ENCODE measurements around the gene RAD51B. TPM values are rescaled to one million over a fixed set of nuclear protein-coding genes. Genes with fewer than 3 reads are reported as not detected.

The RAD51B gene
- total RNA-seq, 1 experiment from 2014 or later = 23.3 TPM

GRCh38 chr14:68386446-68386845 is 566.9 kb downstream of the RAD51B start:
- DNase-seq (ENCODE audit: low spot score) = no peak
- Histone ChIP-seq H3K27me3 (replicated peaks; ENCODE audit: insufficient read depth, low read depth, low read length, poor library complexity) (no peaks in the 10 kb centered on the region), H3K36me3 (ENCODE audit: insufficient read depth, low read length, poor library complexity, severe bottlenecking) (no peaks in the 10 kb centered on the region), H3K27ac (ENCODE audit: low read depth, low read length, poor library complexity, severe bottlenecking) (no peak overlapping the region), H3K4me3 (ENCODE audit: low read depth, low read length, poor library complexity, severe bottlenecking) (no peak overlapping the region), H3K9me3 (ENCODE audit: low read depth, low read length, poor library complexity, severe bottlenecking) (no peaks in the 10 kb centered on the region), H3K4me1 (ENCODE audit: insufficient read depth, low read length, poor library complexity, severe bottlenecking) (peaks cover 8% of the 10 kb centered on the region)
- intact Hi-C loops (cut with micrococcal nuclease; ENCODE audit: unreplicated experiment) = no loop called here
- no TSS peak for BruUV-seq (replicated peaks)
- POLR2A ChIA-PET (ENCODE audit: low non-redundant PET) = no interaction called here
- CTCF ChIA-PET = no interaction called here
- no peak for TF ChIP-seq EZH2 (IDR thresholded peaks at IDR 0.05; ENCODE audit: borderline replicate concordance, low read depth, low read length, poor library complexity, severe bottlenecking)
- TF ChIP-seq CTCF (conservative IDR thresholded peaks at IDR 0.05; ENCODE audit: low read depth, low read length) = no peak

- no peaks in the 10 kb centered on the region for H3K27me3 ChIP-seq (replicated peaks; ENCODE audit: insufficient read depth, low read depth, low read length, poor library complexity)
- H3K4me1 ChIP-seq (ENCODE audit: insufficient read depth, low read length, poor library complexity, severe bottlenecking) = peaks cover 8% of the 10 kb centered on the region
- H3K27ac ChIP-seq (ENCODE audit: low read depth, low read length, poor library complexity, severe bottlenecking) = no peak overlapping the region
- H3K36me3 ChIP-seq (ENCODE audit: insufficient read depth, low read length, poor library complexity, severe bottlenecking) = no peaks in the 10 kb centered on the region
- BruUV-seq (replicated peaks) = no TSS peak
- CTCF ChIA-PET = no interaction called here
- no peak for DNase-seq (ENCODE audit: low spot score)
- intact Hi-C loops (cut with micrococcal nuclease; ENCODE audit: unreplicated experiment) = no loop called here
- H3K9me3 ChIP-seq (ENCODE audit: low read depth, low read length, poor library complexity, severe bottlenecking) = no peaks in the 10 kb centered on the region
- POLR2A ChIA-PET (ENCODE audit: low non-redundant PET) = interaction anchor here (0.6 kb wide), 1 partner anchor 64 kb away, joined by 3 read pairs; no protein-coding TSS in a partner anchor
- no peak overlapping the region for H3K4me3 ChIP-seq (ENCODE audit: low read depth, low read length, poor library complexity, severe bottlenecking)
- no peak for TF ChIP-seq EZH2 (IDR thresholded peaks at IDR 0.05; ENCODE audit: borderline replicate concordance, low read depth, low read length, poor library complexity, severe bottlenecking)
- no peak for TF ChIP-seq CTCF (conservative IDR thresholded peaks at IDR 0.05; ENCODE audit: low read depth, low read length)
Measured at GRCh38 chr14:68386950-68387779, 567.6 kb downstream of the RAD51B start.

- no peak for DNase-seq (ENCODE audit: low spot score)
- Histone ChIP-seq H3K27me3 (replicated peaks; ENCODE audit: insufficient read depth, low read depth, low read length, poor library complexity) (no peaks in the 10 kb centered on the region), H3K27ac (ENCODE audit: low read depth, low read length, poor library complexity, severe bottlenecking) (no peak overlapping the region), H3K4me3 (ENCODE audit: low read depth, low read length, poor library complexity, severe bottlenecking) (no peak overlapping the region), H3K36me3 (ENCODE audit: insufficient read depth, low read length, poor library complexity, severe bottlenecking) (no peaks in the 10 kb centered on the region), H3K9me3 (ENCODE audit: low read depth, low read length, poor library complexity, severe bottlenecking) (no peaks in the 10 kb centered on the region), H3K4me1 (ENCODE audit: insufficient read depth, low read length, poor library complexity, severe bottlenecking) (peaks cover 8% of the 10 kb centered on the region)
- ChIA-PET CTCF (no interaction called here), POLR2A (ENCODE audit: low non-redundant PET) (no interaction called here)
- TF ChIP-seq EZH2 (IDR thresholded peaks at IDR 0.05; ENCODE audit: borderline replicate concordance, low read depth, low read length, poor library complexity, severe bottlenecking) = no peak
- TF ChIP-seq CTCF (conservative IDR thresholded peaks at IDR 0.05; ENCODE audit: low read depth, low read length) = no peak
- intact Hi-C loops (cut with micrococcal nuclease; ENCODE audit: unreplicated experiment) = no loop called here
- no TSS peak for BruUV-seq (replicated peaks)
Measured at GRCh38 chr14:68389943-68390342, 570.4 kb downstream of the RAD51B start.

Measured in A673 (cell line).